HCT116 (cell line): ENCODE data around the gene TRIM56. TPM values are rescaled to one million over a fixed set of nuclear protein-coding genes. Genes with fewer than 3 reads are reported as not detected.

Source experiments
- ATAC-seq: fragments of 200-7000 bp; cut with Tn5 transposase; 2 replicates; pipeline ENCODE4 v1.9.1; 2020; ENCODE audit warnings: mild to moderate bottlenecking, moderate library complexity
- BruUV-seq: library from RNA; stranded (reverse); fragments of 400-500 nt; replicated peaks from 2 replicates; lab custom pipeline; 2021; lab: Mats Ljungman, UMichigan
- CTCF ChIA-PET: fragments of 300-600 bp; sonication (Branson Sonifier 250); formaldehyde crosslinking; loops from one replicate; lab custom pipeline; 2021; ENCODE audit warnings: antibody characterized with exemption; lab: Charles Lee
- POLR2A ChIA-PET: fragments of 300-600, 350-600 bp; sonication (Branson Sonifier 250); formaldehyde crosslinking; loops from one replicate; lab custom pipeline; 2021; ENCODE audit warnings: antibody characterized with exemption; lab: Charles Lee
- RAD21 ChIA-PET, 2 experiments: fragments of 300-600 bp; sonication (Branson Sonifier 250); formaldehyde crosslinking; loops; one replicate each; lab custom pipeline; 2023; ENCODE audit warnings: low total read pairs in 2 of 2; ENCODE audit not compliant: uncharacterized antibody in 2 of 2, unreplicated experiment in 2 of 2, low non-redundant PET in 1 of 2; lab: Charles Lee
- DNase-seq: peaks from one replicate; pipeline ENCODE4 v3.0.0-alpha.2; 2010; ENCODE audit warnings: low read depth, low spot score
- H2AFZ ChIP-seq: fragments of 200-600 bp; shearing (Covaris generic), sonication (generic); 2 replicates; pipeline ENCODE4 v1.6.1; 2017; ENCODE audit warnings: low read depth, mixed run types, mixed read lengths, antibody characterized with exemption, low read length; ENCODE audit not compliant: poor library complexity, severe bottlenecking
- H3K27ac ChIP-seq: 2 replicates; pipeline ENCODE4 v1.5.1; 2012; ENCODE audit warnings: low read depth, low read length
- H3K27me3 ChIP-seq: fragments of 200-600 bp; sonication (generic); 2 replicates; pipeline ENCODE4 v1.6.1; 2016; ENCODE audit warnings: mixed run types, low read length, mixed read lengths; ENCODE audit not compliant: insufficient read depth
- H3K36me3 ChIP-seq, 2 experiments: fragments of 200-500 bp in 1 of 2; fragments of 200-600 bp in 1 of 2; sonication (Bioruptor generic) in 1 of 2; sonication (generic) in 1 of 2; 2 replicates each; pipeline versions ENCODE4 v1.5.1 to v1.6.1; 2014 to 2016; ENCODE audit warnings: low read length in 2 of 2, inconsistent platforms in 1 of 2, mixed read lengths in 1 of 2, mixed run types in 1 of 2; ENCODE audit not compliant: insufficient read depth in 2 of 2, control insufficient read depth in 1 of 2
- H3K4me1 ChIP-seq, 2 experiments: fragments of 200-600 bp in 1 of 2; sonication (generic) in 1 of 2; 2 replicates each; pipeline versions ENCODE4 v1.5.1 to v1.6.1; 2012 to 2017; ENCODE audit warnings: low read length in 2 of 2, inconsistent platforms in 1 of 2, mild to moderate bottlenecking in 1 of 2, mixed read lengths in 1 of 2, mixed run types in 1 of 2, moderate library complexity in 1 of 2; ENCODE audit not compliant: insufficient read depth in 2 of 2, control insufficient read depth in 1 of 2
- H3K4me2 ChIP-seq: fragments of 200-600 bp; sonication (generic); 2 replicates; pipeline ENCODE4 v1.6.1; 2017; ENCODE audit warnings: mixed run types, low read length, mixed read lengths
- H3K4me3 ChIP-seq, 2 experiments: fragments of 200-600 bp in 1 of 2; sonication (generic) in 1 of 2; replicated peaks in 1 of 2; 2 replicates each; pipeline ENCODE4 v1.5.1; 2011 to 2016; ENCODE audit warnings: low read length in 2 of 2, control low read depth in 1 of 2, low read depth in 1 of 2, mild to moderate bottlenecking in 1 of 2, mixed read lengths in 1 of 2, mixed run types in 1 of 2
- H3K79me2 ChIP-seq: fragments of 200-600 bp; sonication (generic); 2 replicates; pipeline ENCODE4 v1.6.1; 2017; ENCODE audit warnings: mild to moderate bottlenecking, mixed run types, low read length, moderate library complexity, mixed read lengths; ENCODE audit not compliant: insufficient read depth
- H3K9ac ChIP-seq: fragments of 200-600 bp; sonication (generic); 2 replicates; pipeline ENCODE4 v1.6.1; 2016; ENCODE audit warnings: low read length, mixed read lengths
- H3K9me2 ChIP-seq: fragments of 200-600 bp; sonication (generic), shearing (Covaris generic); 2 replicates; pipeline ENCODE4 v1.6.1; 2017; ENCODE audit warnings: mixed run types, mild to moderate bottlenecking, moderate library complexity; ENCODE audit not compliant: insufficient read depth
- H3K9me3 ChIP-seq, 2 experiments: fragments of 200-500 bp in 1 of 2; fragments of 200-600 bp in 1 of 2; sonication (Bioruptor generic) in 1 of 2; sonication (generic) in 1 of 2; 2 replicates each; pipeline ENCODE4 v1.6.1; 2014 to 2017; ENCODE audit warnings: low read length in 2 of 2, mixed read lengths in 2 of 2, inconsistent platforms in 1 of 2, low read depth in 1 of 2, mild to moderate bottlenecking in 1 of 2, mixed run types in 1 of 2, moderate library complexity in 1 of 2; ENCODE audit not compliant: control insufficient read depth in 1 of 2, insufficient read depth in 1 of 2
- H4K20me1 ChIP-seq: fragments of 200-600 bp; sonication (generic), shearing (Covaris generic); 2 replicates; pipeline ENCODE4 v1.6.1; 2017; ENCODE audit warnings: mixed run types, mild to moderate bottlenecking, moderate library complexity; ENCODE audit not compliant: insufficient read depth
- CBX3 ChIP-seq: IDR thresholded peaks from 2 replicates; pipeline ENCODE4 v1.6.1; 2012; ENCODE audit warnings: low read depth
- CTCF ChIP-seq, 3 experiments: fragments of 200-600 bp in 1 of 3; sonication (generic) in 1 of 3; IDR thresholded peaks in 2 of 3; conservative IDR thresholded peaks in 1 of 3; 2 replicates each; pipeline ENCODE4 v1.5.1; 2012 to 2017; ENCODE audit warnings: low read depth in 2 of 3, low read length in 2 of 3, antibody characterized with exemption in 1 of 3, borderline replicate concordance in 1 of 3, control low read depth in 1 of 3, mild to moderate bottlenecking in 1 of 3, mixed read lengths in 1 of 3, mixed run types in 1 of 3, moderate library complexity in 1 of 3; ENCODE audit not compliant: insufficient read depth in 1 of 3
- EGR1 ChIP-seq: IDR thresholded peaks from 2 replicates; pipeline ENCODE4 v1.6.1; 2012; ENCODE audit warnings: low read depth
- ELF1 ChIP-seq: IDR thresholded peaks from 2 replicates; pipeline ENCODE4 v1.6.1; 2012; ENCODE audit warnings: low read depth, borderline replicate concordance
- JUND ChIP-seq: IDR thresholded peaks from 2 replicates; pipeline ENCODE4 v1.6.1; 2012
- YY1 ChIP-seq: IDR thresholded peaks from 2 replicates; pipeline ENCODE4 v1.6.1; 2011; ENCODE audit warnings: low read length, low read depth, moderate library complexity, mild to moderate bottlenecking; ENCODE audit not compliant: insufficient replicate concordance; ENCODE audit errors: extremely low read depth
- ZBTB33 ChIP-seq: IDR thresholded peaks from 2 replicates; pipeline ENCODE4 v1.6.1; 2011; ENCODE audit warnings: mild to moderate bottlenecking, low read length, moderate library complexity; ENCODE audit not compliant: insufficient replicate concordance; ENCODE audit errors: extremely low read depth
- ZFX ChIP-seq: fragments of 450-650 bp; IDR thresholded peaks from 2 replicates; pipeline ENCODE4 v1.6.1; 2017
- intact Hi-C: fragments of 100-400 bp; cut with micrococcal nuclease; formaldehyde crosslinking; loops from 2 replicates; pipeline ENCODE4 v1.10.0; 2022
- total RNA-seq: library from RNA; stranded (reverse); gene quantifications from one replicate; pipeline ENCODE4 v1.2.1, GENCODE V29; 2021; ENCODE audit not compliant: unreplicated experiment

The TRIM56 gene
- total RNA-seq, 1 experiment from 2014 or later, result 25.9 TPM

DNA sequence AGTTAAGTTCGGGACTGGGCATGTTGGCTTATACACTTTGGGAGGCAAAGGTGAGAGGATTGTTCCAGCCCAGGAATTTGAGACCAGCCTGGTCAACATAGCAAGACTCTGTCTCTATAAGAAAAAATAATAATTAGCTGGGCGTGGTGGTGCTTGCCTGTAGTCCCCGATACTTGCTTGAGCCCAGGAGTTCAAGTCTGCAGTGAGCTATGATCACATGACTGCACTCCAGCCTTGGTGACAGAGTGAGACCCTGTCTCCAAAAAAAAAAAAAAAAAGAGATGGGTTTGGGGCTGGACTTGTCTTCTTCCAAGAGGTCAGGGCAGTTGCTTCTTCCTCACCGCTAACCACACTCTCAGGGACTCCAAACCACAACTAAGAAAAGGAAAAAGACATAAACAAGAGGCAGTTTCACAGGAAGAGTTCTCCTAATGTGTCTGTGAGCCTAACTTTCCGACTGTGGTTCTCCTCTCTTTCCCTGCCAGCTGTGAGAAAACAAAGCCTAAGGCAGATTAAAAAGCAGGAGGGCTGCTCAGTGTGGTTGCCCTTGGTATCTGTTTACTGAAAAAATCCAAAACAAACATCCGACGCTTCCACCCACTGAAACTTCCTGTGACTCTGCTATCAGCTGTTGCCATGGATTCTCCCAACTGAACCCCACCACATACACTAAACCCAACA is 39.2 kb downstream of the TRIM56 start (continued):
- TF ChIP-seq CTCF (IDR thresholded peaks at IDR 0.05 in 2 of 3, conservative IDR thresholded peaks at IDR 0.05 in 1 of 3; ENCODE audit: borderline replicate concordance in 1 of 3, insufficient read depth in 1 of 3, low read depth in 2 of 3, low read length in 2 of 3) (no peak), ZBTB33 (no peak), ELF1 (no peak), CBX3 (no peak), EGR1 (no peak), JUND (no peak)

GRCh38 chr7:101125989-101126650 is 40.8 kb downstream of the TRIM56 start:
- Histone ChIP-seq H4K20me1 (no peaks in the 10 kb centered on the region), H3K27ac (peak overlapping the region; percentile 57), H3K9ac (peak overlapping the region; percentile 53), H3K36me3 (peaks cover 0 to 5% of the 10 kb centered on the region in 2 experiments; a peak in 1 of 4 replicates), H3K9me2 (no peaks in the 10 kb centered on the region), H2AFZ (peak overlapping the region; percentile 59), H3K79me2 (no peaks in the 10 kb centered on the region), H3K27me3 (no peaks in the 10 kb centered on the region), H3K4me2 (peak overlapping the region; percentile 80), H3K4me3 (peak overlapping the region in 1 of 2 experiments; percentile 50; a peak in 2 of 4 replicates), H3K4me1 (peaks cover 56 to 75% of the 10 kb centered on the region in 2 experiments), H3K9me3 (no peaks in the 10 kb centered on the region)
- ChIA-PET RAD21 (no interaction called here), POLR2A (interaction anchor here (0.7 to 4.0 kb wide), 20 partner anchors 8 to 231 kb away, joined by 3 to 26 read pairs (median 4); partner anchors contain the start of gene VGF), CTCF (interaction anchor here (1.0 to 2.6 kb wide), 6 partner anchors 12 to 49 kb away, joined by 3 to 16 read pairs (median 6); no protein-coding TSS in a partner anchor)
- BruUV-seq, result TSS peak; percentile 41
- no peak for TF ChIP-seq YY1
- TF ChIP-seq ZFX, result 0 out of 2 replicates have a peak, but pooled peaks have one; percentile 25
- ATAC-seq (peak; percentile 30), DNase-seq (no peak)
- intact Hi-C loops, result no loop called here
